Fibroblast of lung (primary cell): ENCODE data around the gene CMYA5. TPM values are rescaled to one million over a fixed set of nuclear protein-coding genes. Genes with fewer than 3 reads are reported as not detected.

ENCODE experiments used
- DNase-seq, 2 donors: peaks; one replicate each; pipeline versions ENCODE4 v3.0.0 to v3.0.0-alpha.2; 2010; ENCODE audit warnings: low read depth in 2 of 2
- H2AFZ ChIP-seq: 2 replicates; pipeline ENCODE4 v1.5.1; 2012; ENCODE audit warnings: low read length, control low read depth, inconsistent platforms
- H3K27ac ChIP-seq: 2 replicates; pipeline ENCODE4 v1.5.1; 2011; ENCODE audit warnings: low read length, control low read depth; ENCODE audit not compliant: insufficient read depth
- H3K27me3 ChIP-seq: 2 replicates; pipeline ENCODE4 v1.5.1; 2011; ENCODE audit warnings: mild to moderate bottlenecking, low read length; ENCODE audit not compliant: control insufficient read depth, insufficient read depth
- H3K36me3 ChIP-seq: 2 replicates; pipeline ENCODE4 v1.5.1; 2011; ENCODE audit warnings: low read length; ENCODE audit not compliant: control insufficient read depth, insufficient read depth
- H3K4me1 ChIP-seq: 2 replicates; pipeline ENCODE4 v1.5.1; 2011; ENCODE audit warnings: low read length; ENCODE audit not compliant: control insufficient read depth, insufficient read depth; ENCODE audit errors: extremely low read depth
- H3K4me2 ChIP-seq: 2 replicates; pipeline ENCODE4 v1.5.1; 2011; ENCODE audit warnings: low read length, control low read depth; ENCODE audit not compliant: insufficient read depth; ENCODE audit errors: extremely low read depth
- H3K4me3 ChIP-seq, 4 experiments: fragments of 200-600 bp in 1 of 4; sonication (generic) in 1 of 4; replicated peaks in 1 of 4; 2 replicates each; pipeline ENCODE4 v1.5.1; 2011 to 2016; ENCODE audit warnings: low read length in 4 of 4, low read depth in 3 of 4, mild to moderate bottlenecking in 3 of 4, control low read depth in 2 of 4, inconsistent platforms in 1 of 4, mixed read lengths in 1 of 4; ENCODE audit not compliant: insufficient read depth in 1 of 4; ENCODE audit errors: control extremely low read depth in 1 of 4
- H3K79me2 ChIP-seq: 2 replicates; pipeline ENCODE4 v1.5.1; 2012; ENCODE audit warnings: mild to moderate bottlenecking, low read length, inconsistent platforms; ENCODE audit not compliant: control insufficient read depth, insufficient read depth
- H3K9ac ChIP-seq: 2 replicates; pipeline ENCODE4 v1.5.1; 2011; ENCODE audit warnings: mild to moderate bottlenecking, low read length, control low read depth; ENCODE audit not compliant: insufficient read depth
- H3K9me3 ChIP-seq: 2 replicates; pipeline ENCODE4 v1.5.1; 2012; ENCODE audit warnings: low read depth, low read length; ENCODE audit not compliant: control insufficient read depth, insufficient read depth
- H4K20me1 ChIP-seq: 2 replicates; pipeline ENCODE4 v1.5.1; 2011; ENCODE audit warnings: low read length; ENCODE audit not compliant: control insufficient read depth, insufficient read depth; ENCODE audit errors: extremely low read depth
- CTCF ChIP-seq, 2 donors: IDR thresholded peaks in 1 of 2; conservative IDR thresholded peaks in 1 of 2; 1 replicate in 1 of 2; 2 replicates in 1 of 2; pipeline ENCODE4 v1.5.1; 2011 to 2012; ENCODE audit warnings: low read length in 2 of 2, control low read depth in 1 of 2, inconsistent platforms in 1 of 2, low read depth in 1 of 2, mild to moderate bottlenecking in 1 of 2
- EZH2 ChIP-seq: IDR thresholded peaks from 2 replicates; pipeline ENCODE4 v1.5.1; 2012; ENCODE audit warnings: low read length, control low read depth, mild to moderate bottlenecking; ENCODE audit errors: missing control alignments
- polyA plus RNA-seq, 2 donors: library from polyadenylated mRNA; depleted of rRNA in 1 of 2; stranded (reverse) in 1 of 2; unstranded in 1 of 2; fragments of >200 nt; gene quantifications; 2 replicates each; pipeline ENCODE4 v1.2.1, GENCODE V29; 2011 to 2012; ENCODE audit warnings: missing spikeins in 1 of 2
- total RNA-seq: library from RNA; depleted of rRNA; stranded (reverse); fragments of >200 nt; gene quantifications from 2 replicates; pipeline ENCODE4 v1.2.1, GENCODE V29; 2014

Gene CMYA5
- total and polyA plus RNA-seq, 2 donors (not counting 1 experiment from before 2014, with no cell fraction given) = 2.0 to 7.8 TPM

- no peaks in the 10 kb centered on the region for H3K36me3 ChIP-seq
- no peaks in the 10 kb centered on the region for H3K79me2 ChIP-seq
- H3K4me2 ChIP-seq = no peak overlapping the region
- H3K4me1 ChIP-seq = no peaks in the 10 kb centered on the region
- no peaks in the 10 kb centered on the region for H3K9me3 ChIP-seq
- H3K4me3 ChIP-seq = no peak overlapping the region
- TF ChIP-seq CTCF (conservative IDR thresholded peaks at IDR 0.05 in 1 of 2, IDR thresholded peaks at IDR 0.05 in 1 of 2; ENCODE audit: low read depth in 1 of 2, low read length in 2 of 2) (no peak), EZH2 (no peak)
- no peak overlapping the region for H2AFZ ChIP-seq
- H3K27me3 ChIP-seq = no peaks in the 10 kb centered on the region
- no peak overlapping the region for H3K27ac ChIP-seq
- no peaks in the 10 kb centered on the region for H4K20me1 ChIP-seq
- H3K9ac ChIP-seq = no peak overlapping the region
- DNase-seq = no peak
Measured at GRCh38 chr5:79832911-79833310, 143.3 kb downstream of the CMYA5 start.

GRCh38 chr5:79834098-79834753 is 144.6 kb downstream of the CMYA5 start:
- no peaks in the 10 kb centered on the region for H3K27me3 ChIP-seq
- H3K4me1 ChIP-seq = no peaks in the 10 kb centered on the region
- TF ChIP-seq EZH2 (no peak), CTCF (conservative IDR thresholded peaks at IDR 0.05 in 1 of 2, IDR thresholded peaks at IDR 0.05 in 1 of 2; ENCODE audit: low read depth in 1 of 2, low read length in 2 of 2) (no peak)
- no peak overlapping the region for H3K4me2 ChIP-seq
- no peak overlapping the region for H3K27ac ChIP-seq
- no peaks in the 10 kb centered on the region for H3K79me2 ChIP-seq
- no peak for DNase-seq
- no peaks in the 10 kb centered on the region for H3K9me3 ChIP-seq
- H2AFZ ChIP-seq = no peak overlapping the region
- no peaks in the 10 kb centered on the region for H3K36me3 ChIP-seq
- H3K4me3 ChIP-seq = no peak overlapping the region
- no peak overlapping the region for H3K9ac ChIP-seq
- no peaks in the 10 kb centered on the region for H4K20me1 ChIP-seq

GRCh38 chr5:79834754-79835714 is 145.4 kb downstream of the CMYA5 start:
- TF ChIP-seq EZH2 (no peak), CTCF (conservative IDR thresholded peaks at IDR 0.05 in 1 of 2, IDR thresholded peaks at IDR 0.05 in 1 of 2; ENCODE audit: low read depth in 1 of 2, low read length in 2 of 2) (no peak)
- Histone ChIP-seq H4K20me1 (no peaks in the 10 kb centered on the region), H3K27me3 (no peaks in the 10 kb centered on the region), H3K9ac (no peak overlapping the region), H3K4me1 (no peaks in the 10 kb centered on the region), H3K9me3 (no peaks in the 10 kb centered on the region), H3K4me2 (no peak overlapping the region), H3K79me2 (no peaks in the 10 kb centered on the region), H3K36me3 (no peaks in the 10 kb centered on the region), H3K27ac (no peak overlapping the region), H3K4me3 (no peak overlapping the region), H2AFZ (no peak overlapping the region)
- DNase-seq = no peak
